Right ventricle myocardium superior (tissue), 1 donor: ENCODE data around the gene XXYLT1. TPM values are rescaled to one million over a fixed set of nuclear protein-coding genes. Genes with fewer than 3 reads are reported as not detected.
"Not testable (repeated sequence)": the region's sequence is repeated elsewhere in the genome, so short reads cannot be mapped to it uniquely, and the experiment has no call there.

Experiments used
- ATAC-seq: fragments of 200-7000 bp; cut with Tn5 transposase; one replicate; pipeline ENCODE4 v1.9.1; 2020; ENCODE audit warnings: mild to moderate bottlenecking; ENCODE audit not compliant: poor library complexity
- DNase-seq: peaks from one replicate; pipeline ENCODE4 v3.0.0-alpha.2; 2020
- intact Hi-C: fragments of 100-400 bp; cut with DNase I; formaldehyde crosslinking; loops from one replicate; pipeline ENCODE4 v1.11.2; 2022
- total RNA-seq: library from RNA; stranded (reverse); fragmentation: NEBNext Ultra II Directional; extraction: Animal tissue kit (Norgen Biotek cat#: 25700); gene quantifications from one replicate; pipeline ENCODE4 v1.2.1, GENCODE V29; 2021
- donor health status: DM: no; HTN: yes; CAD: no; lungs with severe emphysema.

Gene XXYLT1
- total RNA-seq, 1 donor from 2014 or later: 2.6 TPM

DNA sequence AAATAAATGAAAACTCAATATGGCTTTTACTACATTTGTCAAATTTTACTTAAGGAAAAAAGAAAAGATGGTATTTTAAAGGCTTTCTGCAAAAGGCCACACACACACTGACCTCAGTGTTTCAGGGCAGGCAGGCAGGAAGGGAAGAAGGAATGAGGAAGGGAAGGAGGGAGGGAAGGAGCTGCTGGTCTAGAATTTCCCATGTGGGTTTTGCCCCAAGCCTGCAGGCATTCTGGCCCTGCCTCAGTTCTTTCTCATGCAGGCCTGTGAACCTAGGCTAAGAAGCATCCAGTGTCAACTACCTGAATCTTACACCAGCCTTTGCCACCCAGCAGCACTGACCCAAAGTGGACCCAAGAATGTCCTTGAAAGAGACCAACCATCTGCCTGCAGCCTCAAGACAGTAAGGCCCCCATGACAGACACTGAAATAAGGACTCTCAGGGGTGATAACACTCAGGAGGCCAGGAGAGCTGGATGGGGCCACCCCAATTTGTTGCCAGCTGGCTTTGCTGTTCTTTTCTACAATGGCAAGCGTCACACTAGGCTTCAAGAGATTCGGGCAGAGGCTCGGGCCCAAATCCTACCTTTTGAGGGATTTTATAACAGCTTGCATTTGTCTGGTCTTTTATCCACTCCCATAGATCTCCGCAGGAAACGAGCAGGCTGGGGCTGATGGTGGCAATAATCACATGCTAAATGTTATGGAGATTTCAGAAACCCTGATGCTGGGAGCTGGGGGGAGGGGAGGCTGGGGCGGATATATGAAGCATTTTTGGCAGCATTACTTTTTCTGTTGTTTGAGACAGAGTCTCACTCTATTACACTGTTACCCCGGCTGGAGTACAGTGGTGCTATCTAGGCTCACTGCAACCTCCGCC lies 51.4 kb downstream of the XXYLT1 start:
- no peak for ATAC-seq
- intact Hi-C loops: no loop called here
- DNase-seq: no peak

DNA sequence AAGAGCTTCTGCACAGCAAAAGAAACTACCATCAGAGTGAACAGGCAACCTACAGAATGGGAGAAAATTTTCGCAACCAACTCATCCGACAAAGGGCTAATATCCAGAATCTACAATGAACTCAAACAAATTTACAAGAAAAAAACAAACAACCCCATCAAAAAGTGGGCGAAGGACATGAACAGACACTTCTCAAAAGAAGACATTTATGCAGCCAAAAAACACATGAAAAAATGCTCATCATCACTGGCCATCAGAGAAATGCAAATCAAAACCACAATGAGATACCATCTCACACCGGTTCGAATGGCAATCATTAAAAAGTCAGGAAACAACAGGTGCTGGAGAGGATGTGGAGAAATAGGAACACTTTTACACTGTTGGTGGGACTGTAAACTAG lies 52.6 kb downstream of the XXYLT1 start:
- ATAC-seq, intact Hi-C loops, DNase-seq: not testable (repeated sequence)

DNA sequence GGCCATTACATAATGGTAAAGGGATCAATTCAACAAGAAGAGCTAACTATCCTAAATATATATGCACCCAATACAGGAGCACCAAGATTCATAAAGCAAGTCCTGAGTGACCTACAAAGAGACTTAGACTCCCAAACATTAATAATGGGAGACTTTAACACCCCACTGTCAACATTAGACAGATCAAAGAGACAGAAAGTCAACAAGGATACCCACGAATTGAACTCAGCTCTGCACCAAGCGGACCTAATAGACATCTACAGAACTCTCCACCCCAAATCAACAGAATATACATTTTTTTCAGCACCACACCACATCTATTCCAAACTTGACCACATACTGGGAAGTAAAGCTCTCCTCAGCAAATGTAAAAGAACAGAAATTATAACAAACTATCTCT lies 55.4 kb downstream of the XXYLT1 start:
- intact Hi-C loops, ATAC-seq, DNase-seq: not testable (repeated sequence)

DNA sequence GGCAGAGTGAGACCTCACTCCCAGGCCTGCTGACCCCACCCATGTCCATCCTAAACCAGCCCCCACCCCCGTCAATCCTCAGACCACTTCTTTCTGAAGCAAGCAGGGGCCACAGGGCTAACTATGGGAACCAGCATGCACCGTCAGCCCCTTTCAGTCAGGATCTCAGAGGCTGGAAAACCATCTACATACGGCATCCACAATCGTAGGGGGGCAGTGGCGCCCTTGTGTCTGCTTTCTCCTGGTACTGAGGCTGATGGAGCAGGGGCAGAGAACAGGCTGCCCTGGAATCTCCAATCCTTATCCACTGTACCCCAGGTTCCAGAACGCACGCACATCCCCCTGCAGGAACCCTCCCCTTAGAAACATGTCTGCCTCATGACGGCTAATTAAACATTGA lies 56.6 kb downstream of the XXYLT1 start:
- no peak for ATAC-seq
- DNase-seq: no peak
- intact Hi-C loops: no loop called here

DNA sequence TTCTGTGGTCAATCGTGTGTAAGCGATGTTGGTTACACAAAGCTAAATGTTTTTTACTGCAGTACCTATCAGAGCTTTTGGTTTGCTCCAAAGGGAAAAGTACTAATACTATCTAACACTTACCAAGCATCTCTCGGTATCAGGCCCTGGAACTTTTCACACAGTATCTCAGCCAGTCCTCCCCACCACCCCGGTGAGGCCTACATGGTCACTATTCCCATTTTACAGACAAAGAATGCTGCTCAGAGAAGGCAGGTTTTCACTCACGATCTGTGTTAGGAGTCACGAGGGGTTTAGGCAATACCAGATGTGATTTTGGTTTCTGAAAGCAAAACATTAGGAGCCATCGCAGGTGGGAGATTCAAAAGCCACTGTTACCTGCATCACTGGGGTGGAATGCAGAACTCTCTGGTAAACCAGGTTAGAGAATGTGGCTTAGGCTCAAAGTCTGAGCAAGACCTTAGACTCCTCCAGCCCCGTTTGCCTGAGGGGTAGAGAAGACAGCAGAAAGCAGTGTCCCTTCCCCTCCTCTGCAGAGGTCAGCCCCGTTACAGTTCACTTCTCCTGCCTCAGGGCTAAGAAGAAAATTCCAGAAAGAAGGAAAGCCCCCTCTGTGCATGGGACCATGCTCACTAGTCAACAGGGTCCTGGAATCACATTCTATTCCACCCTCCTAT lies 57.2 kb downstream of the XXYLT1 start:
- ATAC-seq (no peak), DNase-seq (no peak)
- intact Hi-C loops: no loop called here

DNA sequence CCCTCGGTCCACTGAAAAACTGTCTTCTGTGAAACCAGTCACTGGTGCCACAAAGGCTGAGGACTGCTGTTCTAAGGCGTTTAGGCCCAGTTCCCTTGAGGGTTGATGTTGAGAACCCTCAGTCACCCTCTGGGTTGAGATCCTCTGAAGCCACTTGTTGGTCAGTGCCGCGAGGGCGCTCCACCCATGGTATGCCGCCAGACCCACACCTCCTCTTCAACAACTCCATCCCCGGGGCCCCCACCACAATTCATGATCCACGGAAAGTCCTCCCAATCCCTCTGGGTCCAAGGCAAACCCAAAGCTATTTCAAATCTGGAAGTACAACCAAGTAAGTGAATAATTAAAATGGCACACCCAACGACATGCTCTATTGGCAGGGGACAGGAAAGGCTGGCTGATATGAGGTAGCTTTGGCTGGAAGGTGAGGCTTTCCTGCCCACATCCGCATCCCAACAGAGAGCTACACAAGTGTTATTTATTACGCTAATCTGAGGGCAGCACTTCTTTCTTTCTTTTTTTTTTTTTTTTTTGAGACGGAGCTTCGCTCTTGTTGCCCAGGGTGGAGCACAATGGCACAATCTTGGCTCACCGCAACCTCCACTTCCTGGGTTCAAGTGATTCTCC lies 58.1 kb downstream of the XXYLT1 start:
- intact Hi-C loops: no loop called here
- DNase-seq (no peak), ATAC-seq (no peak)

DNA sequence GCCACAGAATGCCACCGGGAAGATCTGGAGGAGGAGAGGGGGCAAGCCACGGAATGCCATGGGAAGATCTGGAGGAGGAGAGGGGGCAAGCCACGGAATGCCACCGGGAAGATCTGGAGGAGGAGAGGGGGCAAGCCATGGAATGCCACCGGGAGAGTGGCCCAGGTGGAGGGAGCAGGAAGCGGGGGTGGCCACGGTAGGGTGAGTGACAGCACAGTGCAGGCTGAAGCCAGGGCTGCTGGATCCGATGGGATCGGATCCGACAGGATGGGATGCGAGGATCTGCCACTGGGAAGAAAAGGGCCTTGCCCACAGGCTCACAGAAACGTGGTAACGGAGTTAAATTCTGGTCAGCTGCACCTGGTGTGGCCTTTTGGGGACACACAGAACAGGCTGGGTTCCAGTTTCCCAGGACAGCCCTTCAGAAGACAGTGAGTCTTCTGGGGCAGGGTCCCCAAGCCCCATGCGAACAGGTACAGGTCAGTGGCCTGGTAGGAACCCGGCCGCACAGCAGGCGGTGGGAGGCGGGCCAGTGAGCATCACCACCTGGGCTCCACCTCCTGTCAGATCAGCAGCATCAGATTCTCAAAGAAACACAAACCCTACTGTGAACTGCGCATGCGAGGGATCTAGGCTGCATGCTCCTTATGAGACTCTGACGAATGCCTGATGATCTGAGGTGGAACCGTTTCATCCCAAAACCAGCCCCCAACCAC lies 58.8 kb downstream of the XXYLT1 start:
- DNase-seq (no peak), ATAC-seq (no peak)
- intact Hi-C loops: no loop called here

DNA sequence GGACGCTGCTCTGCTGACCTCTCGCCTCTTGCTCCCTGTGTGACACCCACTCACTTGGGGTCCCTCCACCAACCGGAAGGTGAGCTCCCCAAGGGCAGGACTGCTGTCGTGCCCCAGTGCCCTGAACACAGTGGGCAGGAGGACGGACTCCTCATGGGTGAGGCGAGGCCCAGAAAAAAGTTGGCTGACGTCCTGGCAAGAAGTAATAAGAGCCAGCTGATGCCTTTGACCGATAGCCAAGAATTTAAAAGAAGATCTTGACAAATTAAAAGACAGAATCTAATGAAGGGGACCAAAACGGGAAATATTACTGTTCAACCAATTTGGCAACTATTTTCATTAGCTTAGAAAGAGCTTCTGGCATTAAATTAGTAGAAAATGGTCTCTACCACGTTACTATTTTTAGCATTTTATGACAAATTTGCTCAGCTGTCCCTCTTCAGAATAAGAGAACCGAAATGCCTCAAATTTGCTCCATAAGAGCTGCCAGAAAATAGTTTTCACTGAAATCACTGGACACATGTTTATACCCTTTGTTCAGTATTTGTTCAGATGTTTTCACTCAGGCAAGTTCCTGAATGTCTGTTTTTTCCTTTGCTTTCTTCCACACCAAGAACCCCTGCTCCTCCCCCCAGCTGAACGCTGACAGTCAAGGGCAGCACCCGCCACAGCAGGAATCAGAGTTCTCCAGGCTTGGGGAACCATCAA lies 60.5 kb downstream of the XXYLT1 start:
- intact Hi-C loops: no loop called here
- peak; percentile 75 for ATAC-seq
- peak; percentile 55 for DNase-seq

DNA sequence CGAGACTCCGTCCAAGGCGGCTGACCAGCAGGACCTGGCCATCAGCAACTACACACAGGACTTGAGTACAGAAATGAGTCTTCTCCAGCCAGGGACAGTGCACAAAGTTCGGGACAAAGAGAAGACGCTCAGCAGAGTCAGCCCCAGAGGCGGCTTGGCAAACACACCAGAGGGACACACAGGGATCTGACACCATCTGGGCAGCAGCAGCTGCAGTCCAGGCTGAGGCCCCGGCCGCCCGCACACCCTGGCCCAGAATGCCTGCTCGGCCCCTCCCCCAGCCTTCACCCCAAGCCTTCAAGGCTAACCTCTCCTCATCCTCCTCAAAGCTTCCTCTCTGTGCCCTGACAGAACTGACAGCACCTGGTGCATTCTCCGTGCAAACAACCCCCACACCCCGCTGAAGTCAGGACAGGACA lies 61.1 kb downstream of the XXYLT1 start:
- intact Hi-C loops: no loop called here
- peak; percentile 67 for ATAC-seq
- DNase-seq: peak; percentile 77

DNA sequence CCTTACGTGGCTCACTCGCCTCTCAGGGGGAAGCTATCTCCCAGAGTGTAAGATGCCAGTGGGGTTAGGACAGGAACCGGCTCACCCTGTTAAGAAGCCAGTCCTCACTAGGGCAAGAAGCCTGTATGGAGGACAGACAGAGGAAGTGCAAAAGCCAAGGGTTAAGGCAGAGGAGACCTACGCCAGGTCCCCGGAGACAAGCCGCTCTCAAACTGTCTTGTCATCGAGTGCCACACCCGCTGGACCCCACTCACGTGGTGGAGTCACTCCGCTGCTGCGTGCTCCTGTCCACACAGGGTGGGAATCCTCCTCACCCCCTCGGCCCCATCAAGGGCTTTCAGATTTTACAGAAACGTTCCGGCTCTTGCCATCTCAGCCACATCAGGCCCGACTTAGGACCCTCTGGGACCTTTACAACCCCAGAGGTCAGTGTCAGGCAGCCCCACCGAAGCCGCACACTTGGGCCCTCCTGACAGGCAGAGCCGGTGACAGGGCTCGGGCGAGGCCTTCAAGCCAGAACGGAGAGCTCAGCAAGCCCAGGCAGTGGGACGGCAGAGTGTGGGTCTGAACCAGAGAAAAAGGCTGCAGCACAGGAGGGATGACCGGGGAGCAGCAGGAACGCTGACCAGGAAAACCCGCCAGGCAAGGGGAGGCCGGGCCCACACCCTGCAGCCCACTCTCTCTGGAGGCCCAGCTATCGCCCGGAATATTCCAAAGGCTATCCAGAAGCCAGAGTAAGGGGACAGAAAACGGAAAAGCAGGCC lies 61.7 kb downstream of the XXYLT1 start:
- DNase-seq (peak; percentile 55), ATAC-seq (peak; percentile 51)
- intact Hi-C loops: no loop called here

DNA sequence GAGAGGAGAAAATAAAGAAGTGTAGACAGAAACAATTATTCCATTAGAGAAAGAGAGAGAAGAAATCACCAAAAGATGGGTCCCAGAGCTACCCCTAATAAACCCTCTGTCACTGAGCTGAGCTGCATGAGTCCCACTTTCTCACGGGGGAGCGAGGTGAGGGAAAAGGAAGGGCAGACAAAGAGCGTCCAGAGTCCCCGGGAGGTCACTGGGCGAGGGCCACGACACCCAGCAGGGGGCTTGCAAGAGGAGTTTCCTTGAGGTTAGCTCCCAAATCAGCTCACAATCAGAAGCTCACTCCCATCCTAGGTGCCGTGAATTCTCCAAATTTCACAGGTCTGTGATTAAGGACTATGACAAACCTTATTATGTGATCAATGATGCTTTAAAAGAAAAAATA lies 62.3 kb downstream of the XXYLT1 start:
- intact Hi-C loops: no loop called here
- no peak for ATAC-seq
- DNase-seq: no peak

DNA sequence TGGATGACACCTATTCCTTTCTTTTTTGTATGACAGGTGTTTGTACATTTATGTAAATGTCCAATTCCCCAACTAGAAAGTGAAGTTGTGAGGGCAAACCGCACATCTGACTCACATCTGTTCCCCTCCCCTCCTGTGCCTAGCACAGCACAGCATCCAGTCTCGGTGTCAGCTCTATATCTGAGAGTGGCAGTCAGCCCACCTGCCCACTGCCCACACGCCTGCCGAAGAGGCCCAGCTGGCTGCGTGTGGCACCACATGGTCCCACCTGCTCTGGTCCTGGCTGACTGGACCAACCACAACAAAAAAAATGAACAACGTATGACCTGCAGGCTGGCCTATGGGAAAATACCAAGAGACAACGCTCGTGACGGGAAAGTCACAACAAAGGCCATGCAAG lies 62.8 kb downstream of the XXYLT1 start:
- intact Hi-C loops: no loop called here
- ATAC-seq: no peak
- no peak for DNase-seq

DNA sequence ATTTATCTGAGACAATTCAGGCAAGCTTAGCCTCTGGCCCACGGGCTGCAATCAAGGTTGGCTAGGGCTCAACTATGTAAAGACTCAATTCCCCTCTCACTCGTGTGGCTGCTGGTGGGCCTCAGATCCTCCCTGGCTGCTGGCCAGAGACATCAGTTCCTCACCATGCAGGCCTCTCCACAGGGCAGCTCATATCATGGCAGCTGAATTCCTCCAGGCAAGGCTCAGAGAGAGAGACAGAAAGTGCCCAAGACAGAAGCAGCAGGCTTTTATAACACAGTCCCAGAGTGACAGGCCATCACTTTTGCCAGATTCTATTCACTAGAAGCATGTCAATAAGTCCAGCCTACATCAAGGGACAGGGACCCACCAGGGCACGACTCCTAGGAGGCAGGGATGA lies 63.2 kb downstream of the XXYLT1 start:
- intact Hi-C loops: no loop called here
- DNase-seq: no peak
- no peak for ATAC-seq

DNA sequence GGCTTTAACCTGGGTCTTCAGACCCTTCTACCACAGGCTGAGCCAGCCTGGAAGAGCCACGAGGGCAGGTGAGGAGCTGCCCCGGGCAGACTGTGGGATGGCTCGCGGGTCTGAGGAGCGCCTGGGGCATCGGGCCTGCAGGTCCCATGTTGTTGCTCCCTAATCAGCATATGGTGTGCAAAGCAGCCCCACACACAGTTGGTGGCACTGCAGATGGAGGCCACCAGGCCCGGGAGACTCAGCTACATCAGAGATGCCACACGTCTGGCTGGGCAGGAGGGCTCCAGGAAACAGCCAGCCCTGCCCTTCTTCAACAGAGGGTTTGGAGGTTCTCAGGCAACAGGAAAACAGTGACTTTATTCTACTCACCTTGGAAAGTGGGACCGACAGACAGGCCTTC lies 63.9 kb downstream of the XXYLT1 start:
- DNase-seq: no peak
- no peak for ATAC-seq

DNA sequence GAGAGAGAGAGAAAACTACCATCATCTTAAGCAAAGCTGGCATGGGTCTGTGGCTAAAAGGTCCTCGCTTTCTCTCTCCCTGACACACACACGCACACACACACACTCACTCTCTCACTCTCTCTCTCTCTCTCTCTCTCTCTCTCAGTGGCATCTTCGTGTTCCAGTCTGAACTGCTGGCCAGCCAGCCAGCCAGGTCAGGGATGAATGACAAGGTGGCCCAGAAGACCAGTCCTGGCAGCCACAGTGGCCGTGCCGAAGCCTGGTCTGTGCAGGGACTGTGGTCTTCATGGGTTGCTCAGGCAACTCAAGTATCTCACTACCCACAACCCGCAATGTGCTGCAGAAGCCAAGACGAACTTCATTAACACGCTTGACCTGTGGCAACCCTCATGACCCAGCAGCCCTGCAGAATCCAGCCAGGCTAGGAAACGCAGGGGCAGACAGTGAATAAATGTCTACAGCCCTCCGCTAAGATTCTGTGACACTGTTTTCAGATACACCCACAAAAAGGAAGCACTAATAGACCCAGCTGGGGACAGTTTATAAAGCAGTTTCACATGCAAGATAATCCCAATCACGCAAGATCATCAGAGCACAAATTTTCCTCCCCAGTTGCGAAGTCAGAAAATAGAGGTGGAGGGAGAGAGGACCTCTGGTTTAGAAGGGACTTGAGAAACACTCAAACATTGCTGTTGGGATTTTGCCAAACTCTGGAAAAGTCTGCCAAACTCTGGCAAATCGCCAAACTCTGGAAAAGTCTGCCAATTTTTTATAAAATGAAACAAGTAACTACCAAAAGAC lies 66.4 kb downstream of the XXYLT1 start:
- DNase-seq: no peak
- ATAC-seq: peak; percentile 34
- intact Hi-C loops: no loop called here

More for the DNA sequence above, 63.9 kb downstream of the XXYLT1 start:
- intact Hi-C loops: no loop called here

DNA sequence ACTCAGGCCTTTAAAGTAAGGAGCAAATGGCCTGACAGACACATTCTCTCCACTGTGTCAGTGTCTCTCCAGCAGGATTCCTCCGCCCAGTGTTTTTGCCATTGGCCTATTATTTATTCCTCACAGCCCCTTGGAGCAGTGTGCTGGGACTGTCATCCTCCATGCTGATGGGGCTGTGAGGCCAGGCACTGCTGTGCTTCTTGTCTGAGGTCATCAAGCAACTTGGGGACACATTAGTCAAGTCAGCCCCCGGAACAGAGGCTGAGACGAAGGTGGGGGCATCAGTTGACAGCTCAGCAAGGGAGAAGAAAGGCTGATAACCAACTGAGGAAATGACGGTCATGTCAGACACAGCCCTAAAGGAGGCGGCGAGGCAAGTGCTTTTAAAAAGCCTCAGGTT lies 67.4 kb downstream of the XXYLT1 start:
- no peak for DNase-seq
- ATAC-seq: no peak
- intact Hi-C loops: no loop called here

DNA sequence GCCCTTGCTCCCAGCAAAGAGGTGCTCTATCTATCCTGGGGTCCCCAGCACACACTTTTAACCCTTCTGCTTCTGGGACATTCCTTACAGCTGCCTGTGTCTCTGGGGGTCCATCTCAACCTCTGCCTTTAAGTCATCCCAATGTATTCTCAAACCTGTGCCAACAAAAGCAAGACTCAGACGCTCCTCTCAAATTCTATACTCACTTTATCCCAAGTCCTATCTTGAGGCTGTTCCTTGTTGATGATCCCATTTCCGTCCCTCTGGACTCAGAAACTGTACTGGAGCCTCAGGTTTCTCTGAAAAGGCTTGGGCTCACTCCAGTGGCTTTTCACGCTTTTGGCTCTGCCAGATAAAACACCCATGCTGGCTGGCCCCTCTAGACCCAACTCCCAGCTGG lies 69.7 kb downstream of the XXYLT1 start:
- ATAC-seq (no peak), DNase-seq (no peak)
- intact Hi-C loops: no loop called here
